Subcutaneous adipose tissue (tissue), 4 donors: ENCODE data around the gene PRICKLE1. TPM values are rescaled to one million over a fixed set of nuclear protein-coding genes. Genes with fewer than 3 reads are reported as not detected.

Source experiments
- total RNA-seq, 4 donors: library from RNA; depleted of rRNA; stranded (reverse); fragments of >200 nt; gene quantifications; one replicate each; pipeline ENCODE4 v1.1.0, GENCODE V29; 2016
- TF ChIP-seq, protein P1 (sequence below): fragments of 450-650 bp; IDR thresholded peaks from one replicate; pipeline ENCODE4 v1.5.1; 2016; ENCODE audit warnings: low read depth, mild to moderate bottlenecking, control low read depth, antibody characterized with exemption, moderate library complexity

PRICKLE1 gene
- total RNA-seq, 4 donors from 2014 or later, result 4.8 to 8.0 (median 5.9) TPM

DNA sequence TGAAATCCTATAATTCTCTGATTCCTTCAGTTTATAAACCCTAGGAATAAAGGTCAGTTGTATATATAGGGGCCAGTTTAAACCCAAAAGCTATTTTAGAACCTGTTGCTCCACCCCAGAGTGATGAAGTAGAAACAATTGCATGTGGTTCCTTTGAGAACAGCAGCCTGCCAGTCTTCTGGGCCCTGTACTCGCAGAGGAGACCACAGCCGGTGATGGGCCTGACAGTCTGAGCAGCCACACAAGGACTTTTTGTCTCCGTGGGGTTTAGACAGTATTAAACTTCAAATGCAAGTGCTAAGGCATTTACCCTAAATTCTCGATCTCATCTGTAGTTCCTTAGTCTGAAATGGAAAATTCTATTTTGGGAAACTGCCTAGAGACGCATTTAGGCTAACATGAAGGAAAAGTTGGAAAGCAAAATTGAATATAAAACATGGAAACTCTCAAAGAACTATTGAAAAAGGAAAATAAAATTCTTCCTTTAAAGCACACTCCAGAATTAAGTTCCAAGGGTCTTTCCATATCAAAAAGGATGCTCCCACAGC, 80.6 kb downstream of the PRICKLE1 start:
- TF ChIP-seq, protein P1, sequence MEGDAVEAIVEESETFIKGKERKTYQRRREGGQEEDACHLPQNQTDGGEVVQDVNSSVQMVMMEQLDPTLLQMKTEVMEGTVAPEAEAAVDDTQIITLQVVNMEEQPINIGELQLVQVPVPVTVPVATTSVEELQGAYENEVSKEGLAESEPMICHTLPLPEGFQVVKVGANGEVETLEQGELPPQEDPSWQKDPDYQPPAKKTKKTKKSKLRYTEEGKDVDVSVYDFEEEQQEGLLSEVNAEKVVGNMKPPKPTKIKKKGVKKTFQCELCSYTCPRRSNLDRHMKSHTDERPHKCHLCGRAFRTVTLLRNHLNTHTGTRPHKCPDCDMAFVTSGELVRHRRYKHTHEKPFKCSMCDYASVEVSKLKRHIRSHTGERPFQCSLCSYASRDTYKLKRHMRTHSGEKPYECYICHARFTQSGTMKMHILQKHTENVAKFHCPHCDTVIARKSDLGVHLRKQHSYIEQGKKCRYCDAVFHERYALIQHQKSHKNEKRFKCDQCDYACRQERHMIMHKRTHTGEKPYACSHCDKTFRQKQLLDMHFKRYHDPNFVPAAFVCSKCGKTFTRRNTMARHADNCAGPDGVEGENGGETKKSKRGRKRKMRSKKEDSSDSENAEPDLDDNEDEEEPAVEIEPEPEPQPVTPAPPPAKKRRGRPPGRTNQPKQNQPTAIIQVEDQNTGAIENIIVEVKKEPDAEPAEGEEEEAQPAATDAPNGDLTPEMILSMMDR, result no peak

DNA sequence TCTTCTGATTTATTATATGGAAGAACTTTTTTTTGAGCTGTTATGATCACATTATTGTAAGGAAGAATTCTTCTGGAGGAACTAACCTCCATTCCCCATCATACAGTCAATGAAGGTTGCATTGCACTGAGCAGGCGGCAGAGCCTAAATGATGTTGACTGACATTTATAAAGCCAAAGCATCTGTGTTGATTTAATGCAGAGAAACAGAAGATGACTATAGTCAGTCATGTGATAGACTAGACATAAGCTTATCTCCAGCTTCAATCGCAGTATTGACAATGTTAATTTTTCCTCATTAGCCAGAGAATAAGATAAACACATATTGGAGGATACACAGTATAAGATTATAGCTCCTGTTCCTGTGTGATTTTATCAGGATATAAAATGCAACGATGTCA, 82.0 kb downstream of the PRICKLE1 start:
- TF ChIP-seq, protein P1, result no peak

DNA sequence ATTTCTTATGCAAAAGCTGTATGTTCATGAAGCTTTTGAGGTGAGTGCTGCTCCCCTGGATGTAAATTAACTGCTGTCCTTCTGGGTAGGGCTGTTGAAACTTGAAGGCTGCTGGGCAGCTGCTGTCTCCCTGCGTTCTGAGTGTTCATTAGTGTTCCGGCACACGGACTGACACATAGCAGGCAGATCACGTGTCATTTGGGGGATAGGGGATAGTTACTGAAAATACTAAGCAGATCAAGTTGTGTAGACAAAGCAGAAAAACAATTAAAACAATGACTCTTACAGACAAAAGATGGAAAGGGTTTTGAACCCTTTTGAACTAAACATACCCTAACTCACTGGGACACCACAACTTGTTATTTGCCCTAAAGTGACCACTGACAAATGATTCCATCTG, 82.5 kb downstream of the PRICKLE1 start:
- TF ChIP-seq, protein P1, result no peak

DNA sequence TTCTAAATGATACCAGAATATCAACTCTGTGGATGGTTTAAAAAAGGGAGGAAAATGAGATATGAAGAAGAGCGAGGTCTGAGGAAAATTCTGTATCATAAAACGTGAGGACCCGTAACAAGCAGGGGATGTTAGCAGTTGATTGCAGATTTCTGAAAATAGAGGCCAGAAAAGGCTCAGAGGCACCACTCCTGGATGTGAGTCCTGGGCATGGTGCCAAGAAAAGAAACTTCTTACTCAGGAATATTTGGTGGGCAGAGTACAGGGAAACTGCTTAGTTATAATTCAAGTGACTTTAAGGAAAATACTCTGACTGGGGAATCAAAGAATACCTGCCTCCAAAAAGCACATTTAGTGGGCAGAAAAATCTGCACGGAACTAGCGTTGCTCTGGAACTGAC, 85.5 kb downstream of the PRICKLE1 start:
- TF ChIP-seq, protein P1, result no peak

DNA sequence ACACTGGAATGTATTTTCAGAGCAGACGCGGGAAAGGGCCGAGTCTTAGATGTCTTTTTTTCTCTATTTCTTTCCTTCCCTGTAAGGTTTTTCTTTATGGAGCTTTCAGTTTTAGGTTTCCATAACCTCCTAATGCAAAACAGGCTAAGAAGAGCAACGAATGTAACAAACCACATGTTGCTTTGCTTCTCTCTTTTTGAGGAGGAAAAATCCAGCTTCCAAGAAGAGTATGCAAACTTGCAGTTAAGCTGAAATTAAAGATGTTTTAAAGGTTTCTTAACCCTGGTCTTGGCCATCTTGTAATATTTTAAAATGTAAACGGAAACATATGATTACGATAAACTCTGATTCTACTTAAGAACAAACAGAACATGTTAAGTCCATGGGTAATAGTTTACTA, 86.9 kb downstream of the PRICKLE1 start:
- TF ChIP-seq, protein P1, result no peak

DNA sequence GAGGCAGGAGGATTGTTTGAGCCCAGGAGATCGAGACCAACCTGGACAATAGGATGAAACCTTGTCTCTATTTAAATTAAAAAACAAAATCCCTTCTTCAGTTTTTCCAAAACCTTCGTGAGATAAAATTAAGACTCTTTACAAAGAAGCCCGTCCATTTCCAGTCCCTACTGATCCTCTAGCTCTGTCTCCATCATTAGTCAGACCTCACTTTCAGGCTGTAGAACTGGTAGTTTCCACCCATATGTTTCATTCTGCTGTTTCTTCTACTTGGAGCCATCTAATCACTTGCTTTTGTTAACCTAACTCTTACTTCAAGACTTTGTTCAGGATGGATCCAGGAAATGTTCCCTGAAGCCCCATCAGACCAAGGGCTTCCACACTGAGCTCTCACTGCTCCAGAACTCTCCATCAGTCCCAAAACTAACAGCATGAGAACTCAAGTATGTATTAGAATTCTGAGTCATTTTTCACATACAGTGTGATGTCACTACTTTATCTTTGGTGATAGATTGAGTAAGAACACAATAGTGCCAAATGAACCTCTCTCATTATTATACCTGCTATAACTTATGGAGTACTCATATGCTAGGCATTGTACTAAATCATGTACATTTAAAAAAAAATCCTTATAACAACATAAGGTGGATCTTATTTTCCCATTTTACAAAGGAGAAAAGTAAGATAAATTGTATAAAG, 90.8 kb downstream of the PRICKLE1 start:
- TF ChIP-seq, protein P1, result no peak

DNA sequence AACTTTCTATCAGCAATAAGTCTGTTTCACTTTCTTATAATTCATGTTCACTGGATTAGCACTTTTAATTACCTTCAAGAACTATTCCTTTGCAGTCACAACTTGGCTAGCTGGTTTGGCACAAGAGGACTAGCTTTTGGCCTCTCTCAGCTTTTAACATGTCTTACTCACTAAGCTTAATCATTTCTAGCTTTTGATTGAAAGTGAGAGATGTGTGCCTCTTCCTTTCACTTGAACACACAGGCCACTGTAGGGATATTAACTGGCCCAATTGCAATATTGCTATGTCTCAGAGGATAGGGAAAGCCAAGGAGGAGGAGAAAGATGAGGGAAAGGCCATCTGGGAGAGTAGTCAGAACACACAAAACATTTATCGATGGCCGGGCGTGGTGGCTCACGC, 92.7 kb downstream of the PRICKLE1 start:
- TF ChIP-seq, protein P1, result no peak
